Calu3 (cell line): ENCODE measurements around the gene OR4K13. TPM values are rescaled to one million over a fixed set of nuclear protein-coding genes. Genes with fewer than 3 reads are reported as not detected.

Source experiments
- BruUV-seq: library from RNA; stranded (reverse); fragments of 400-500 nt; replicated peaks from 2 replicates; lab custom pipeline; 2021; lab: Mats Ljungman, UMichigan
- CTCF ChIA-PET: fragments of 300-600 bp; sonication (Branson Sonifier 250); formaldehyde crosslinking; loops from one replicate; lab custom pipeline; 2022; ENCODE audit warnings: antibody characterized with exemption; lab: Charles Lee
- DNase-seq: peaks from one replicate; pipeline ENCODE4 v3.0.0; 2022
- H3K27ac Mint-ChIP-seq: one replicate; pipeline ENCODE4 v1.8.0; 2022; ENCODE audit warnings: mixed read lengths; ENCODE audit not compliant: unreplicated experiment
- H3K27me3 Mint-ChIP-seq: one replicate; pipeline ENCODE4 v1.8.0; 2022; ENCODE audit warnings: mixed read lengths; ENCODE audit not compliant: unreplicated experiment
- H3K36me3 Mint-ChIP-seq: one replicate; pipeline ENCODE4 v1.8.0; 2022; ENCODE audit warnings: mild to moderate bottlenecking, moderate library complexity, mixed read lengths; ENCODE audit not compliant: insufficient read depth, unreplicated experiment
- H3K4me1 Mint-ChIP-seq: one replicate; pipeline ENCODE4 v1.8.0; 2022; ENCODE audit warnings: mild to moderate bottlenecking, low read depth, mixed read lengths; ENCODE audit not compliant: unreplicated experiment
- H3K4me3 Mint-ChIP-seq: one replicate; pipeline ENCODE4 v1.8.0; 2022; ENCODE audit warnings: mild to moderate bottlenecking, low read depth, moderate library complexity, mixed read lengths; ENCODE audit not compliant: unreplicated experiment
- H3K9me3 Mint-ChIP-seq: one replicate; pipeline ENCODE4 v1.8.0; 2022; ENCODE audit warnings: low read depth, mixed read lengths; ENCODE audit not compliant: unreplicated experiment
- CTCF ChIP-seq: fragments of 200-600 bp; IDR thresholded peaks from one replicate; pipeline ENCODE4 v1.8.0; 2022; ENCODE audit warnings: antibody characterized with exemption; ENCODE audit not compliant: unreplicated experiment
- intact Hi-C: fragments of 100-400 bp; cut with micrococcal nuclease; formaldehyde crosslinking; loops from one replicate; pipeline ENCODE4 v1.10.0; 2022; ENCODE audit not compliant: unreplicated experiment
- total RNA-seq: library from RNA; stranded (reverse); gene quantifications from 2 replicates; pipeline ENCODE4 v1.2.3, GENCODE V29; 2022

Gene OR4K13
- total RNA-seq, 1 experiment from 2014 or later, result not detected

- Mint-ChIP-seq H3K4me1 (no peaks in the 10 kb centered on the region), H3K9me3 (peaks cover 2% of the 10 kb centered on the region), H3K27me3 (no peaks in the 10 kb centered on the region), H3K27ac (no peak overlapping the region), H3K4me3 (no peak overlapping the region), H3K36me3 (no peaks in the 10 kb centered on the region)
- no peak for DNase-seq
- intact Hi-C loops, result no loop called here
- no peak for TF ChIP-seq CTCF
- CTCF ChIA-PET, result no interaction called here
- no TSS peak for BruUV-seq
These were observed 33.5 kb downstream of the OR4K13 start for GRCh38 chr14:20002319-20002718.

- DNase-seq, result no peak
- no peak for TF ChIP-seq CTCF
- BruUV-seq, result no TSS peak
- Mint-ChIP-seq H3K36me3 (no peaks in the 10 kb centered on the region), H3K27me3 (no peaks in the 10 kb centered on the region), H3K9me3 (peaks cover 2% of the 10 kb centered on the region), H3K4me1 (no peaks in the 10 kb centered on the region), H3K4me3 (no peak within 1 kb of the TSS), H3K27ac (no peak within 1 kb of the TSS)
- intact Hi-C loops, result no loop called here
- CTCF ChIA-PET, result no interaction called here
These were observed 34.0 kb downstream of the OR4K13 start, which contains the start of gene OR4Q2 for GRCh38 chr14:20001863-20002262. Gene OR4Q2, plus strand, starts transcription at chr14:20002163.

- no peak for TF ChIP-seq CTCF
- H3K4me1 Mint-ChIP-seq, result no peaks in the 10 kb centered on the region
- H3K27me3 Mint-ChIP-seq, result no peaks in the 10 kb centered on the region
- no peak overlapping the region for H3K27ac Mint-ChIP-seq
- H3K9me3 Mint-ChIP-seq, result peaks cover 10% of the 10 kb centered on the region
- DNase-seq, result no peak
- intact Hi-C loops, result no loop called here
- no peaks in the 10 kb centered on the region for H3K36me3 Mint-ChIP-seq
- no TSS peak for BruUV-seq
- H3K4me3 Mint-ChIP-seq, result no peak overlapping the region
- CTCF ChIA-PET, result no interaction called here
These were observed 42.4 kb downstream of the OR4K13 start for GRCh38 chr14:19993438-19993837.

Other genes with a start within 250 kb of the OR4K13 start
- not detected in 2 replicates for gene OR4N2, start 232.3 kb downstream of the OR4K13 start, total RNA-seq
- not detected in 2 replicates for gene OR4K2, start 160.9 kb downstream of the OR4K13 start, total RNA-seq
- gene OR4K5, start 115.4 kb downstream of the OR4K13 start, total RNA-seq, result not detected in 2 replicates
- gene OR4K1, start 105.1 kb downstream of the OR4K13 start, total RNA-seq, result not detected in 2 replicates
- gene OR4K15, start 60.4 kb downstream of the OR4K13 start, total RNA-seq, result not detected in 2 replicates
- not detected in 2 replicates for gene OR4Q2, start 33.9 kb downstream of the OR4K13 start, total RNA-seq
- not detected in 2 replicates for gene OR4K14, start 16.7 kb downstream of the OR4K13 start, total RNA-seq
- gene OR4L1, start 24.0 kb upstream of the OR4K13 start, total RNA-seq, result not detected in 2 replicates
- gene OR4K17, start 74.7 kb upstream of the OR4K13 start, total RNA-seq, result not detected in 2 replicates
- gene OR4N5, start 102.8 kb upstream of the OR4K13 start, total RNA-seq, result not detected in 2 replicates
- not detected in 2 replicates for gene OR11G2, start 154.9 kb upstream of the OR4K13 start, total RNA-seq
- not detected in 2 replicates for gene OR11H6, start 187.7 kb upstream of the OR4K13 start, total RNA-seq
- not detected in 2 replicates for gene OR11H7, start 192.9 kb upstream of the OR4K13 start, total RNA-seq
- not detected in 2 replicates for gene OR11H4, start 203.2 kb upstream of the OR4K13 start, total RNA-seq